AG09309 (cell line): ENCODE results near the gene ATP2A3.

Experiments used
- DNase-seq: peaks from one replicate; pipeline ENCODE4 v3.0.0-alpha.2; 2010; ENCODE audit warnings: low read depth
- H3K4me3 ChIP-seq: 2 replicates; pipeline ENCODE4 v1.5.1; 2011; ENCODE audit warnings: mild to moderate bottlenecking, low read depth, low read length, moderate library complexity; ENCODE audit not compliant: control insufficient read depth
- CTCF ChIP-seq: IDR thresholded peaks from 2 replicates; pipeline ENCODE4 v1.5.1; 2011; ENCODE audit warnings: mild to moderate bottlenecking, low read depth, low read length, inconsistent platforms; ENCODE audit not compliant: insufficient read depth, control insufficient read depth; ENCODE audit errors: missing control alignments

The ATP2A3 gene

GRCh38 chr17:4006745-4007211, 42.5 kb upstream of the ATP2A3 start:
- H3K4me3 ChIP-seq, result no peak overlapping the region
- TF ChIP-seq CTCF, result no peak
- no peak for DNase-seq

- DNase-seq, result no peak
- TF ChIP-seq CTCF, result no peak
- no peak overlapping the region for H3K4me3 ChIP-seq
Measured at GRCh38 chr17:4006165-4006589, 41.9 kb upstream of the ATP2A3 start.

DNA sequence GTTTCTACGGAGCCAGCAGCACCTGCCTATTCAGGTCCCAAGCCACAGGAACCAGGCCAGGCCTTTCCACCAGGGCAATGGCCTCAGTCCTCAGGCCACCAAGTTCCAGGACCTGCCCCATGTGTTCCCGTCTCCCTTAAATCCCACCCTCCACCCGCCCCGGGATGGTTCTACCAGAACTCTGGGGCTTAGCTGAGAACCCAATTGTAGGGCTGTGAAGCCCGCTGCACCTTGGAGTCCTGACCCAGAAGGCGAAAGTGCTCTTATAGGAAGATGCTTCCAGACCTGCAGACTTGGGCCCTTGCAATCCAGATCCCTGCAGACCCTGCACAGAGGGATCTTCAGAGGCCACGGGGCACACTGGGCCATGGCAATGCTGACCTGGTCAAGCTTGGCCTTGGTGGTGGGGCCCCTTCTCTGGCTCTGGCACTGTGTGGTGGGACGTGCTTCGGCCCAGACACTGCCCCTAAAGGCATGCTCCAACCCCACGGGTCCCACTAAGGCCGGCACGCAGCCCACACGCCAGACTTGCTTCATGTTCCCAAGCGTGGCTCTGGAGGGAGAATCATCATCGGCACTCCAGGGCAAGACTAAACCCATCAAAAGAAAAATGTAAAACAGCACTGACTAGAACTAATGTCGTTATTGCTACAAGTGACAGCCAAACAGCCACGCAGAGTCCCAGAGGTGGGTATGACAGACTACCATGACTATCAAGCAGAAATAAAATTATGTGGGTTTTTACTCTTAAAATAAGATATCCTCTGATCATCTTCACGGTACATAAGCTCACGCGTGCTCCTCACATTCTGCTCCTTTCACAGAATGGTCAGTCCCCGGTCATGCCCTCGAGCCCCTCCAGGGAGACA, 41.3 kb upstream of the ATP2A3 start:
- DNase-seq, result no peak
- H3K4me3 ChIP-seq, result no peak overlapping the region
- no peak for TF ChIP-seq CTCF

GRCh38 chr17:4004517-4005295, 40.5 kb upstream of the ATP2A3 start:
- TF ChIP-seq CTCF, result peak; percentile 53
- DNase-seq, result no peak
- no peak overlapping the region for H3K4me3 ChIP-seq

GRCh38 chr17:4003501-4004421, 39.5 kb upstream of the ATP2A3 start:
- no peak for TF ChIP-seq CTCF
- no peak overlapping the region for H3K4me3 ChIP-seq
- no peak for DNase-seq

DNA sequence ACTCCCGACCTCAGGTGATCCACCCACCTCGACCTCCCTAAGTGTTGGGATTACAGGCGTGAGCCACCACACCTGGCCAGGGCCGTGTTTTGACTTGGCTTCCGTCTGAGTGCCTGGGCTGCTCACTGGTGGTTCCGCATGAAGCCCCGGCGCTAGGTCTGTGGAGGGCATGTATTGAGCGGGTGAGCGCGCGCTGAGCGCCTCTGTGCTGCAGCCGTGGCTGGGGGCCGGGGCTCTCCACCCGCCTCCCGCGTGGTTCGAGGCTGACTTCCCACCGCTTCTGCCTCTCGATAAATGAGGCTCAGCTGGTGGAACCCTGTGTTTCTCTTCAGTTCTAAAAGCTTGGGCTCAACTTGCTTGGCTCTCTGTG, 38.9 kb upstream of the ATP2A3 start:
- no peak for DNase-seq
- no peak for TF ChIP-seq CTCF
- no peak overlapping the region for H3K4me3 ChIP-seq
